ENCODE measurements around the gene STXBP4. TPM values are rescaled to one million over a fixed set of nuclear protein-coding genes. Genes with fewer than 3 reads are reported as not detected.
"Not testable (repeated sequence)": the region's sequence is repeated elsewhere in the genome, so short reads cannot be mapped to it uniquely, and the experiment has no call there.

STXBP4 gene
- total and polyA plus RNA-seq, 7 donors = 0.53 to 4.1 (median 2.3) TPM

- no peak for TF ChIP-seq CTCF (IDR thresholded peaks at IDR 0.05)
- 66 to 79% (median 77%) methylated on average over 1 of the region's 1 CpG for WGBS, 3 donors
- Histone ChIP-seq H3K4me3 (no peak overlapping the region), H3K36me3 (ENCODE audit: insufficient read depth in 1 of 2, low read depth in 1 of 2) (no peaks in the 10 kb centered on the region), H3K4me1 (no peaks in the 10 kb centered on the region), H3K9me3 (no peaks in the 10 kb centered on the region), H3K27me3 (ENCODE audit: insufficient read depth in 3 of 3, low read length in 2 of 3) (no peaks in the 10 kb centered on the region), H3K27ac (no peak overlapping the region)
- intact Hi-C loops (cut with DNase I) = no loop called here
- ATAC-seq (no peak), DNase-seq (no peak)
Observed at GRCh38 chr17:55067697-55068439, 99.3 kb downstream of the STXBP4 start.

GRCh38 chr17:55068862-55069811, 100.6 kb downstream of the STXBP4 start:
- no peaks in the 10 kb centered on the region for H3K4me1 ChIP-seq
- H3K36me3 ChIP-seq (ENCODE audit: insufficient read depth in 1 of 2, low read depth in 1 of 2) = no peaks in the 10 kb centered on the region
- no peak overlapping the region for H3K27ac ChIP-seq
- H3K9me3 ChIP-seq = no peaks in the 10 kb centered on the region
- WGBS, 3 donors = 50 to 61% (median 56%) methylated on average over 4 of the region's 4 CpGs
- no peak for ATAC-seq
- DNase-seq = no peak
- H3K4me3 ChIP-seq = no peak overlapping the region
- intact Hi-C loops (cut with DNase I) = no loop called here
- no peak for TF ChIP-seq CTCF (IDR thresholded peaks at IDR 0.05)
- H3K27me3 ChIP-seq (ENCODE audit: insufficient read depth in 3 of 3, low read length in 2 of 3) = no peaks in the 10 kb centered on the region

GRCh38 chr17:55069983-55070529, 101.5 kb downstream of the STXBP4 start:
- intact Hi-C loops (cut with DNase I) = no loop called here
- no peak overlapping the region for H3K27ac ChIP-seq
- no peak for TF ChIP-seq CTCF (IDR thresholded peaks at IDR 0.05)
- no peaks in the 10 kb centered on the region for H3K27me3 ChIP-seq (ENCODE audit: insufficient read depth in 3 of 3, low read length in 2 of 3)
- DNase-seq = no peak
- no peaks in the 10 kb centered on the region for H3K4me1 ChIP-seq
- no peak for ATAC-seq
- no peaks in the 10 kb centered on the region for H3K9me3 ChIP-seq
- no peak overlapping the region for H3K4me3 ChIP-seq
- no peaks in the 10 kb centered on the region for H3K36me3 ChIP-seq (ENCODE audit: insufficient read depth in 1 of 2, low read depth in 1 of 2)

GRCh38 chr17:55072898-55073297, 104.3 kb downstream of the STXBP4 start:
- no peak for DNase-seq
- Histone ChIP-seq H3K4me1 (no peaks in the 10 kb centered on the region), H3K27me3 (ENCODE audit: insufficient read depth in 3 of 3, low read length in 2 of 3) (no peaks in the 10 kb centered on the region), H3K4me3 (no peak overlapping the region), H3K27ac (no peak overlapping the region), H3K36me3 (ENCODE audit: insufficient read depth in 1 of 2, low read depth in 1 of 2) (no peaks in the 10 kb centered on the region), H3K9me3 (no peaks in the 10 kb centered on the region)
- TF ChIP-seq CTCF (IDR thresholded peaks at IDR 0.05) = no peak
- ATAC-seq = no peak
- intact Hi-C loops (cut with DNase I) = no loop called here
- WGBS, 3 donors = 74 to 87% (median 79%) methylated on average over 4 of the region's 4 CpGs

- WGBS, 3 donors = 94 to 100% (median 98%) methylated on average over 4 of the region's 4 CpGs
- not testable (repeated sequence) for H3K36me3 ChIP-seq (ENCODE audit: insufficient read depth in 1 of 2, low read depth in 1 of 2); H3K27me3 ChIP-seq (ENCODE audit: insufficient read depth in 3 of 3, low read length in 2 of 3)
Observed at GRCh38 chr17:55073467-55073866, 104.9 kb downstream of the STXBP4 start.

More at GRCh38 chr17:55073467-55073866, 104.9 kb downstream of the STXBP4 start:
- ATAC-seq; H3K27ac ChIP-seq; H3K4me3 ChIP-seq; H3K9me3 ChIP-seq; intact Hi-C loops (cut with DNase I); H3K4me1 ChIP-seq; DNase-seq: not testable (repeated sequence)
